Upper lobe of right lung (tissue), 1 donor: ENCODE results near the gene USP16. TPM values are rescaled to one million over a fixed set of nuclear protein-coding genes. Genes with fewer than 3 reads are reported as not detected.
A peak's percentile ranks its signal among the peaks of the same experiment; 100 is the strongest.

Source experiments
- ATAC-seq: fragments of 200-7000 bp; cut with Tn5 transposase; one replicate; pipeline ENCODE4 v1.9.1; 2020; ENCODE audit warnings: mild to moderate bottlenecking, moderate library complexity
- DNase-seq: peaks from one replicate; pipeline ENCODE4 v3.0.0-alpha.2; 2020
- H3K27ac ChIP-seq: fragments of 200-600 bp; one replicate; pipeline ENCODE4 v1.8.0; 2022
- H3K27me3 ChIP-seq: fragments of 200-600 bp; one replicate; pipeline ENCODE4 v1.8.0; 2022; ENCODE audit warnings: mild to moderate bottlenecking
- H3K36me3 ChIP-seq: fragments of 200-600 bp; one replicate; pipeline ENCODE4 v1.8.0; 2022
- H3K4me1 ChIP-seq: fragments of 200-600 bp; one replicate; pipeline ENCODE4 v1.8.0; 2022
- H3K4me3 ChIP-seq: fragments of 200-600 bp; one replicate; pipeline ENCODE4 v1.8.0; 2022; ENCODE audit warnings: mild to moderate bottlenecking
- H3K9me3 ChIP-seq: fragments of 200-600 bp; one replicate; pipeline ENCODE4 v1.8.0; 2022
- intact Hi-C: fragments of 100-400 bp; cut with DNase I; formaldehyde crosslinking; loops from one replicate; pipeline ENCODE4 v1.11.0; 2022
- total RNA-seq: library from RNA; stranded (reverse); fragmentation: NEBNext Ultra II Directional; extraction: Animal tissue kit (Norgen Biotek cat#: 25700); gene quantifications from one replicate; pipeline ENCODE4 v1.2.1, GENCODE V29; 2021
- TF ChIP-seq, protein P1 (sequence below): fragments of 200-600 bp; IDR thresholded peaks from one replicate; pipeline ENCODE4 v1.8.0; 2022; ENCODE audit warnings: antibody characterized with exemption
- donor health status: DM: no; HTN: yes; CAD: no; lungs with severe emphysema.

The USP16 gene
- total RNA-seq, 1 donor from 2014 or later, result 32.7 TPM

DNA sequence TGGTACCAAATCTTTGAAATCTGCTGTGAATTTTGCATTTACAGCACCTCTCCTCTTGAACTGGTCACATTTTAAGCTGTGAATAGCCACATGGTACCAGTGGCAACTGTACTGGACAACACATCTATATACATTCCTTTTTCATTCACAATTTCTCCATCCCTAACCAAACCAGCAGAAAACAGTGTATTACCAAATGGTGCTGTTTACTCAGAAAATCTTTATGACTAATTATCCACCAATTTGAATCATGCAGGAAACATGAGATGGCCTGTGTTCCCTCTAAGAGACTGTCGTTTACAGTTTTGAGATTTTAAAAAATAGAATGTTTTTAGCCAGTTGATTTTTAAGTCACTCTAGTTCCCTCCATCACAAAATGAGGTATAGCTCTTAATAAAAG lies 66.6 kb downstream of the USP16 start:
- Histone ChIP-seq H3K36me3 (peaks cover 5% of the 10 kb centered on the region), H3K4me1 (no peaks in the 10 kb centered on the region), H3K4me3 (no peak overlapping the region), H3K27me3 (no peaks in the 10 kb centered on the region), H3K27ac (no peak overlapping the region), H3K9me3 (no peaks in the 10 kb centered on the region)
- intact Hi-C loops, result loop anchor here (5.0 kb wide), 1 partner anchor 281 kb away; no protein-coding TSS in a partner anchor
- TF ChIP-seq, protein P1, sequence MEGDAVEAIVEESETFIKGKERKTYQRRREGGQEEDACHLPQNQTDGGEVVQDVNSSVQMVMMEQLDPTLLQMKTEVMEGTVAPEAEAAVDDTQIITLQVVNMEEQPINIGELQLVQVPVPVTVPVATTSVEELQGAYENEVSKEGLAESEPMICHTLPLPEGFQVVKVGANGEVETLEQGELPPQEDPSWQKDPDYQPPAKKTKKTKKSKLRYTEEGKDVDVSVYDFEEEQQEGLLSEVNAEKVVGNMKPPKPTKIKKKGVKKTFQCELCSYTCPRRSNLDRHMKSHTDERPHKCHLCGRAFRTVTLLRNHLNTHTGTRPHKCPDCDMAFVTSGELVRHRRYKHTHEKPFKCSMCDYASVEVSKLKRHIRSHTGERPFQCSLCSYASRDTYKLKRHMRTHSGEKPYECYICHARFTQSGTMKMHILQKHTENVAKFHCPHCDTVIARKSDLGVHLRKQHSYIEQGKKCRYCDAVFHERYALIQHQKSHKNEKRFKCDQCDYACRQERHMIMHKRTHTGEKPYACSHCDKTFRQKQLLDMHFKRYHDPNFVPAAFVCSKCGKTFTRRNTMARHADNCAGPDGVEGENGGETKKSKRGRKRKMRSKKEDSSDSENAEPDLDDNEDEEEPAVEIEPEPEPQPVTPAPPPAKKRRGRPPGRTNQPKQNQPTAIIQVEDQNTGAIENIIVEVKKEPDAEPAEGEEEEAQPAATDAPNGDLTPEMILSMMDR, result no peak
- ATAC-seq (no peak), DNase-seq (no peak)

DNA sequence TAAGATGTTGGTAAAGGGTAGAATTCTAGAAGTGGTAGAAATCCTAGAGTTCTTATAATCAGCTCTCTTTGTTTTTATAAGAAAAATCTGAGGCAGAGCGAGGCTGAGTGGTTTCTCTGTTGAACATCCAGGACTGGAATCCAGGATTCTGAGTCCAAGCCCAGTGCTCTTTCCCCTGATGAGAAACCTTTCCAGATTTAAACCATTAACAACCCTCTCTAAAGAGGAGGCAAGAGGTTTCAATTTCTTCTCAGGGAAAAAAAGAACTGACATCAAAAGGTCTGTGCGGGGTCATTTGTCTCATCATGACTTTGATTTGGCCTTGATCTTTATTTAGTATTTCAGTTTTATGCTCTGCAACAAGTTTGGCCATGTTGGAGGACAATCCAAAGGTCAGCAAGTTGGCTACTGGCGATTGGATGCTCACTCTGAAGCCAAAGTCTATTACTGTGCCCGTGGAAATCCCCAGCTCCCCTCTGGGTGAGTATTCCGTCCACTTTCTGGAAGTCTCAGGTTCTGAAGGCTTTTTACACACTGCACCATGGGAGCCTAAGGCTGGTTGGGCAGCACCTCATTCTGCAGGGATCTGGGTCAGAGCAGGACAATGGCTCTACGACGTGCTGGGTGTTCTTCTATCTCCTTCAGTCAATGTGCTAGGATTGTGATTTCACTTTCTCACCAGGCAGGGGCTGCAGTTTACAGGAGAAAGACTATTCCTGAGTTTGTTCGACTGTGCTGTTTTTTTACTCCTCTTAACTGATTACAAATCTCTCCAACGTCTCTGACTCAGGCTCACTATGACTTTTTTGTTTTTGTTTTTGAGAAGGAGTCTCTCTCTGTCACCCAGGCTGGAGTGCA lies 67.9 kb downstream of the USP16 start:
- no peak for ATAC-seq
- Histone ChIP-seq H3K9me3 (no peaks in the 10 kb centered on the region), H3K27ac (no peak overlapping the region), H3K36me3 (peaks cover 5% of the 10 kb centered on the region), H3K4me1 (no peaks in the 10 kb centered on the region), H3K4me3 (no peak overlapping the region), H3K27me3 (no peaks in the 10 kb centered on the region)
- TF ChIP-seq, protein P1, result no peak
- intact Hi-C loops, result loop anchor here (5.0 kb wide), 1 partner anchor 280 kb away; no protein-coding TSS in a partner anchor
- DNase-seq, result no peak

DNA sequence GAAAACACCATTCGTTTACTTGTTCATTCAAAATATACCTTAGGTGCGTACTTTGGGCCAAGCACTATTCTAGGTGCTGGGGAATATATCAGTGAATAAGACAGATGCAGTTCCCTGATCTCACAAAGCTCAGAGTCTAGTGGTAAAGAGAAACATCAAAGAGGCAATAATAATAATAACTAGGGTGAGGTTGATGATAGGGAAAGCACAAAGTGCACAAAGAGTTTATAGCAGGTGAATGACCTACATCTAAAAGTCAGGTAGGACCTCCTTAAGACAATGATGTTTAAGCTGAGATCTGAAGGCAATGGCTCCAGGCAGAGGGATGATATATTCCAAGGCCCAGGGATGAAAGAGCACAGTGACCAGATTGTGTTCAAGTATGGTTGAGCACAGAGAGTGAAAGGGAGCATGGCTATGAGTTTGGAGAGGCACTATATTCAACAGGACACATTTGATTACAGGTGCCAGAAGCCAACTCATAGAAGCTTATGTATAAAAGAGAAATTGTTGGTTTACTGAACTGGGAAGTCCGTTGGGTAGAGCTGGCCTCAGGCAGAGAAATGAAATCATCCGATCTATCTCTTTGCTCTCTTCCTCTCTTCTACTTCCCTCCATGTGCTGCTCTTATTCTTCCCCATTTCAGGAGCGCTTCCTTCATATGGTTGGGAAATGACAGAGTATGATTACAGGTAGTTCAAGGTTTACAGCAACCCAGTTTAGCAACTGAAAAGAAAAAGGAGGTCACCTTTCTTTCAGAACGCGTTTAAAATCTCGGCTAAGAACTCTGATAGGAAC lies 71.9 kb downstream of the USP16 start:
- no peak overlapping the region for H3K27ac ChIP-seq

DNA sequence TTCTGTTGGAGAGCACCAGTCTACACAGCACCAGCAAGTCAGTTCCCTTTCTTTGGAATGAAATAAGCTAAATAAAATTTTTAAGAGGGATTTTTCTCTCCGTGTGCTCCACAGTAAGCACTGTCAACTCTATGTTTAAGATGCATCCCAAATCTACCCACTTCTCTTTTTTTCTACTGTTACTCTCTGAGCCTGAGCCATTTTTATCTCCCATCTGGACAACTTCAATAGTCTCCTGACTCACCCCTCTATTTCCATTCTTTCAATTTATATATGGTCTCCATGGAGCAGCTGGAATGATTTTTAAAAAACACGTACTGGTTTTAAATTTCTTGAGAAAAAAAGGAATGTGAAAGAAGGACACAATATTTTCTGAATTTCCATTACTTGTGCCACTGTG lies 73.7 kb downstream of the USP16 start:
- no peaks in the 10 kb centered on the region for H3K36me3 ChIP-seq
- H3K4me1 ChIP-seq, result no peaks in the 10 kb centered on the region
- no peaks in the 10 kb centered on the region for H3K9me3 ChIP-seq
- no peak overlapping the region for H3K4me3 ChIP-seq
- DNase-seq (no peak), ATAC-seq (no peak)
- H3K27ac ChIP-seq, result no peak overlapping the region
- TF ChIP-seq, protein P1, result no peak
- intact Hi-C loops, result no loop called here
- H3K27me3 ChIP-seq, result no peaks in the 10 kb centered on the region

More for the DNA sequence above, 71.9 kb downstream of the USP16 start:
- Histone ChIP-seq H3K4me1 (no peaks in the 10 kb centered on the region), H3K4me3 (no peak overlapping the region), H3K27me3 (no peaks in the 10 kb centered on the region), H3K9me3 (no peaks in the 10 kb centered on the region), H3K36me3 (peaks cover 5% of the 10 kb centered on the region)
- peak; percentile 68 for ATAC-seq
- TF ChIP-seq, protein P1, result no peak
- DNase-seq, result no peak
- intact Hi-C loops, result no loop called here

DNA sequence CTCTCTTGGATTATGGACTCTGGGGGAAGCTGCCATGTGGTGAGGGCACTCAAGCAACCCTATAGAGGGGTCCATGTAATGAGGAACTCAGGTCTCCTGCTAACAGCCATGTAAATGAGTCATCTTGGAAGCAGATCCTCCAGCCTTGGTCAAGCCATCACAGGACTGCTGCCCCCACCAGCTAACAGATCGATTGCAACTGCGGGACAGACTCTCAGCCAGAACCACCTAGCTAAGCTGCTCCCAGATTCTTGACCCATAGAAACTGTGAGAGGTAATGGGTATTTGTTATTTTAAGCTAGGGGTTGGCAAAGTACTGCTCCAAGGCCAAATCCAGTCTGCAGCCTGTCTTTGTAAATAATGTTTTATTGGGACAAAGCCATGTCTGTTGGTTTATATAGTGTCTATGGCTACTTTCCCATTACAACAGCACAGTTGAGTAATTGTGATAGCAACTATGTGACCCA lies 78.4 kb downstream of the USP16 start:
- ATAC-seq (no peak), DNase-seq (no peak)
- Histone ChIP-seq H3K27ac (no peak overlapping the region), H3K4me1 (no peaks in the 10 kb centered on the region), H3K27me3 (no peaks in the 10 kb centered on the region), H3K4me3 (no peak overlapping the region), H3K36me3 (no peaks in the 10 kb centered on the region), H3K9me3 (no peaks in the 10 kb centered on the region)
- intact Hi-C loops, result no loop called here
- TF ChIP-seq, protein P1, result no peak

Other genes with a start within 250 kb of the USP16 start
- gene LTN1, start 31.8 kb upstream of the USP16 start, total RNA-seq, result 25.7 TPM
- gene RWDD2B, start 5.3 kb upstream of the USP16 start, total RNA-seq, result 14.5 TPM
- gene CCT8, start 49.0 kb downstream of the USP16 start, total RNA-seq, result 111 TPM
- gene MAP3K7CL, start 106.0 kb downstream of the USP16 start, total RNA-seq, result 7.6 TPM